Esophagus squamous epithelium (tissue), 5 donors: ENCODE data around the gene ATP9B. TPM values are rescaled to one million over a fixed set of nuclear protein-coding genes. Genes with fewer than 3 reads are reported as not detected.

ENCODE experiments used
- DNase-seq: peaks from one replicate; lab custom pipeline; 2025; lab: John Stamatoyannopoulos, UW
- H3K27ac ChIP-seq, 4 donors: fragments of 200-600 bp; sonication (generic); one replicate each; pipeline ENCODE4 v1.5.1; 2016 to 2019; ENCODE audit warnings: mild to moderate bottlenecking in 1 of 4
- H3K27me3 ChIP-seq, 4 donors: fragments of 200-600 bp; sonication (generic); 1 replicate in 3 of 4; 2 replicates in 1 of 4; pipeline versions ENCODE4 v1.5.1 to v1.6.0; 2017 to 2021; ENCODE audit warnings: antibody characterized with exemption in 1 of 4
- H3K36me3 ChIP-seq, 3 donors: fragments of 200-600 bp; sonication (generic); one replicate each; pipeline ENCODE4 v1.5.1; 2016 to 2019
- H3K4me1 ChIP-seq, 3 donors: fragments of 200-600 bp; sonication (generic); one replicate each; pipeline ENCODE4 v1.5.1; 2017 to 2019
- H3K4me3 ChIP-seq, 4 donors: fragments of 200-600 bp; sonication (generic); 1 replicate in 3 of 4; 2 replicates in 1 of 4; pipeline ENCODE4 v1.5.1; 2016 to 2019; ENCODE audit warnings: mild to moderate bottlenecking in 2 of 4, moderate library complexity in 1 of 4
- H3K9me3 ChIP-seq, 3 donors: fragments of 200-600 bp; sonication (generic); one replicate each; pipeline ENCODE4 v1.5.1; 2016 to 2019
- POLR2A ChIP-seq, 4 donors: fragments of 450-650 bp; IDR thresholded peaks; one replicate each; pipeline ENCODE4 v1.6.1; 2017; ENCODE audit warnings: antibody characterized with exemption in 4 of 4, mild to moderate bottlenecking in 4 of 4, moderate library complexity in 3 of 4
- WGBS, 2 donors: methylation state at CpG; one replicate each; pipeline ENCODE4 v1.1.5; 2018; 5-methylcytosine and 5-hydroxymethylcytosine counted together
- intact Hi-C: fragments of 100-400 bp; cut with DNase I; formaldehyde crosslinking; loops from one replicate; pipeline ENCODE4 v1.15.0; 2022
- total RNA-seq, 4 donors: library from RNA; depleted of rRNA; stranded (reverse); fragments of >200 nt; gene quantifications; one replicate each; pipeline ENCODE4 v1.1.0, GENCODE V29; 2016
- TF ChIP-seq, protein P1 (sequence below), 6 experiments: fragments of 450-650 bp in 4 of 6; fragments of 200-600 bp in 2 of 6; sonication (generic) in 2 of 6; IDR thresholded peaks; one replicate each; pipeline ENCODE4 v1.5.1; 2016 to 2019; ENCODE audit warnings: antibody characterized with exemption in 6 of 6, mild to moderate bottlenecking in 4 of 6, moderate library complexity in 4 of 6
- donor health status: DM: yes; HTN: yes; CAD: no.

The ATP9B gene
- total RNA-seq, 4 donors from 2014 or later: 12.9 to 46.7 (median 22.0) TPM

DNA sequence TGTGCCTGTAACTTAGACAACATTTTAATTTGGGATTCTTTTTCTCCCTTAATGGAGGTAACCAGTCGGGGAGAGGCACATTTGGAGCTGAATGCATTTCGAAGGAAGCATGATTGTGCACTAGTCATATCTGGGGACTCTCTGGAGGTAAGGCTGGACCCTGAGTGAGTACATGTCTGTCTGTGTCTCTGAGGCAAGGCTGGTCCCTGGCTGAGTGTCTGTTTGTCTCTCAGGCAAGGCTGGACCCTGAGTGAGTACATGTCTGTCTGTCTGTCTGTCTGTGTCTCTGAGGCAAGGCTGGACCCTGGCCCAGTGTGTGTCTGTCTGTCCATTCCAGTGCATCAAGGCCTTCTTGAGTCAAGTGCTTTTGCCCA, 275.0 kb downstream of the ATP9B start:
- Histone ChIP-seq H3K27me3 (no peaks in the 10 kb centered on the region), H3K36me3 (peaks cover 17 to 84% (median 24%) of the 10 kb centered on the region in 3 donors), H3K9me3 (no peaks in the 10 kb centered on the region), H3K27ac (no peak overlapping the region), H3K4me1 (no peaks in the 10 kb centered on the region), H3K4me3 (no peak overlapping the region)
- no peak for DNase-seq
- intact Hi-C loops: no loop called here
- TF ChIP-seq POLR2A (IDR thresholded peaks at IDR 0.05): no peak
- TF ChIP-seq, protein P1, sequence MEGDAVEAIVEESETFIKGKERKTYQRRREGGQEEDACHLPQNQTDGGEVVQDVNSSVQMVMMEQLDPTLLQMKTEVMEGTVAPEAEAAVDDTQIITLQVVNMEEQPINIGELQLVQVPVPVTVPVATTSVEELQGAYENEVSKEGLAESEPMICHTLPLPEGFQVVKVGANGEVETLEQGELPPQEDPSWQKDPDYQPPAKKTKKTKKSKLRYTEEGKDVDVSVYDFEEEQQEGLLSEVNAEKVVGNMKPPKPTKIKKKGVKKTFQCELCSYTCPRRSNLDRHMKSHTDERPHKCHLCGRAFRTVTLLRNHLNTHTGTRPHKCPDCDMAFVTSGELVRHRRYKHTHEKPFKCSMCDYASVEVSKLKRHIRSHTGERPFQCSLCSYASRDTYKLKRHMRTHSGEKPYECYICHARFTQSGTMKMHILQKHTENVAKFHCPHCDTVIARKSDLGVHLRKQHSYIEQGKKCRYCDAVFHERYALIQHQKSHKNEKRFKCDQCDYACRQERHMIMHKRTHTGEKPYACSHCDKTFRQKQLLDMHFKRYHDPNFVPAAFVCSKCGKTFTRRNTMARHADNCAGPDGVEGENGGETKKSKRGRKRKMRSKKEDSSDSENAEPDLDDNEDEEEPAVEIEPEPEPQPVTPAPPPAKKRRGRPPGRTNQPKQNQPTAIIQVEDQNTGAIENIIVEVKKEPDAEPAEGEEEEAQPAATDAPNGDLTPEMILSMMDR (IDR thresholded peaks at IDR 0.05): no peak
- 83 to 86% methylated on average over 1 to 2 of the region's 2 CpGs for WGBS, 2 donors

DNA sequence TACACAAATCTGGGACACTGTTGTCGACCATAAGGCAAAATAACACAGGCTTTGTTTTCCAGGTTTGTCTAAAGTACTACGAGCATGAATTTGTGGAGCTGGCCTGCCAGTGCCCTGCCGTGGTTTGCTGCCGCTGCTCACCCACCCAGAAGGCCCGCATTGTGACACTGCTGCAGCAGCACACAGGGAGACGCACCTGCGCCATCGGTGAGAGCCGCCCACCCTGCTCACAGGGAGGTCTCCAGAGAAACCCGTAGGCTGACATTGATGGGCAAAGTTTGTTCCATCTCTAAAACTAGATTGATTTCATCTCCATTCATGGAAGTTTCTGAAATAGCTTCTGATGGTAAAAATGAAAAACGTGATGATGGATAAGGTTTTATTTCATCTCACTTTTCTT, 276.2 kb downstream of the ATP9B start:
- Histone ChIP-seq H3K27ac (no peak overlapping the region), H3K4me3 (no peak overlapping the region), H3K9me3 (no peaks in the 10 kb centered on the region), H3K27me3 (no peaks in the 10 kb centered on the region), H3K36me3 (peaks cover 23 to 92% (median 24%) of the 10 kb centered on the region in 3 donors), H3K4me1 (no peaks in the 10 kb centered on the region)
- TF ChIP-seq, protein P1 (IDR thresholded peaks at IDR 0.05): no peak
- TF ChIP-seq POLR2A (IDR thresholded peaks at IDR 0.05): no peak
- no peak for DNase-seq
- intact Hi-C loops: no loop called here
- 96% methylated on average over 7 to 8 of the region's 11 CpGs for WGBS, 2 donors

DNA sequence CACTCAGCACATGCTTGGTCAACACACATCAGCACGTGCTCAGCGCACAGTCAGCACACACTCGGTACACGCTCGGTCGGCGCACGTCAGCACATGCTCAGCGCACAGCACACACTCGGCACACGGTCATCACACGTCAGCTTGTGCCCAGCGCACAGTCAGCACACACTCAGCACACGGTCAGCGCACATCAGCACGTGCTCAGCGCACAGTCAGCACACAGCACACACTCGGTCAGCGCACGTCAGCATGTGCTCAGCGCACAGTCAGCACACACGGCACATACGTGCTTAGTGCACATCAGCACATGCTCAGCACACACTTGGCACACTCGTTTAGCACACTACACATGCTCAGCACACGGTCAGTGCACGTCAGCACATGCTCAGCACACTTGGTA, 276.8 kb downstream of the ATP9B start:
- Histone ChIP-seq H3K9me3 (no peaks in the 10 kb centered on the region), H3K4me1 (no peaks in the 10 kb centered on the region), H3K36me3 (peaks cover 23 to 93% (median 24%) of the 10 kb centered on the region in 3 donors), H3K4me3 (no peak overlapping the region), H3K27ac (no peak overlapping the region), H3K27me3 (no peaks in the 10 kb centered on the region)
- TF ChIP-seq, protein P1 (IDR thresholded peaks at IDR 0.05): no peak
- no peak for TF ChIP-seq POLR2A (IDR thresholded peaks at IDR 0.05)
- no peak for DNase-seq
- 96 to 98% methylated on average over 17 to 26 of the region's 26 CpGs for WGBS, 2 donors
- intact Hi-C loops: no loop called here

DNA sequence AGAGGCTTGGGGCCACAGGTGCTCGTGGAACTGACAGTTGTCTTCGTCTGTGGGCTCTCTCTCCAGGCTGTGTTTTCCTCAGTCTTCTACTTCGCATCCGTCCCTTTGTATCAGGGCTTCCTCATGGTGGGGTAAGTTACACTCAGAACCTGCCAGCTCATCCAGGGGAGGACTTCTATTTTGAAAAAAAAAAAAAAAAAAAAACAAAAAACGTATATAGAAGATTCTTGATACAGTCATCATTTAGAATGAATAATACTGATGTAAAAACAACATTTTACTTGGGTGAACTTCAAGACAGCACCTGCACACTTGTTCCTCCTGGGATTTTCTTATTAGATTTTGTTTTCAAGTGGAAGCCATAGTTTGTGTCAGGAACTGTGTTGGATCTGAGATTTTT, 278.9 kb downstream of the ATP9B start:
- no peak for DNase-seq
- Histone ChIP-seq H3K27me3 (no peaks in the 10 kb centered on the region), H3K9me3 (no peaks in the 10 kb centered on the region), H3K36me3 (peaks cover 23 to 98% (median 24%) of the 10 kb centered on the region in 3 donors), H3K4me3 (no peak overlapping the region), H3K4me1 (no peaks in the 10 kb centered on the region), H3K27ac (no peak overlapping the region)
- no peak for TF ChIP-seq POLR2A (IDR thresholded peaks at IDR 0.05)
- TF ChIP-seq, protein P1 (IDR thresholded peaks at IDR 0.05): no peak
- 82 to 88% methylated on average over 4 to 5 of the region's 5 CpGs for WGBS, 2 donors
- intact Hi-C loops: no loop called here

DNA sequence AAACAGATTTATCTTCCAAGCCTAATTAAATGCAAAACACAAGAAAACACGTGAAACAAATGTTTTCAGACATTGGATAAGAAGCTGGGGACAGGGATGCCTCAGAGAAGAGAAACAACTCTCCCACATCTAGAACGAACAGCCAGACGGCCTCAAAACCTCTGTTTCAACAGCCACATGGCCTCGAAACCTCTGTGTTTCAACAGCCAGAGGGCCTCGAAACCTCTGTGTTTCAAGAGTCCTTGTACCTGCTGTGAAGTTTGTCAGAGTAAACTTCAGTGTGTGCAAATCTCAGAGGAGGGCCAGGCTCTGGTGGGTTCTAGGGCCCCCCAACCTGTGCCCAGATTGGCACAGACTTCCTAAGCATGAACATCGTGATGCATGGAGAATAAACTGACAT, 283.2 kb downstream of the ATP9B start:
- WGBS, 2 donors: 70 to 71% methylated on average over 6 of the region's 6 CpGs
- intact Hi-C loops: no loop called here
- Histone ChIP-seq H3K27ac (no peak overlapping the region), H3K4me1 (no peaks in the 10 kb centered on the region), H3K36me3 (peaks cover 0 to 69% (median 6%) of the 10 kb centered on the region in 3 donors), H3K4me3 (no peak overlapping the region), H3K27me3 (no peaks in the 10 kb centered on the region), H3K9me3 (no peaks in the 10 kb centered on the region)
- TF ChIP-seq POLR2A (IDR thresholded peaks at IDR 0.05): no peak
- TF ChIP-seq, protein P1 (IDR thresholded peaks at IDR 0.05): no peak
- no peak for DNase-seq
